Activated CD4-positive, alpha-beta T cell treated with anti-CD3 and anti-CD28 coated beads, Interleukin-2, Interleukin-6, amounts not matched to agents 100 ng/mL and 50 ng/mL, durations not matched to agents 16 hours and 8 hours (primary cell): ENCODE data around the gene DNM3.

ENCODE experiments used
- DNase-seq: peaks from one replicate; pipeline ENCODE4 v3.0.0-alpha.2; 2020

DNM3 gene

DNA sequence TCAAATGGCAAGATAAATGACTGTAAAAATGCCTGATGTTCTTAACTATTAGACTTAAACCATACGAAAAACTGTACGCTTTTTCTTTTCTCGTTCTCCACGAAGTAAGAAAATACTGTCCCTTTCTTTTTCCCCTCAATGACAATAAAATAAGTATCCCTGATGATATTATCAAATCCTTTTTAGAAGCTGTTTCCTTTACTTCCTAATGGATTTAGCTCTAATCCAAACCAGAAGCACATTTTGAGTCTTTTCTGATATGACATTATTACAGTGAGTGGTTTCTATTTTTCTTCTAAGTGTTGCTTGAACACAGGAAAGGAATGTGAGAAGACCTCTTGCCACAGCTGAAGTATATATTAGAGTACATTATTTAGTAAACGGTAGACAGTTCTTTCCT lies 32.4 kb downstream of the DNM3 start:
- DNase-seq: no peak

DNA sequence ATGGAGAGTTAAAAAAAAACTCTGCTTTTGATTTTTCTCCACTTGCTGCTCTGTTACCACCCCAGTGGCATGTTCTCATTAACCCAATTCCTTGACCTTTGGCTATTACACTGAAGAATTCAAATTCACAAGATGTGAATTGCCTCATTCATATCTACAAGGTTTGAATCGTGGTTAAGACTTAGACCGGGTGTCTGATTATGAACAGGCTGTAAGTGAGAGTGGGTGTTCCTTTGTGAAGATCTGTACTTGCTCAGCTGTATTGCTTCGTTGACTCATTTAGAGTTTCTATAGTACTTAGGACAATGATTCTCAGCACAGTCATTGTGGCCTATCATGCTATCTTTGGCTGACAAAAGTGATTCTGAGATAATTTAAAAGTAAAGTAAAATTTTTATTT lies 36.4 kb downstream of the DNM3 start:
- peak; percentile 47 for DNase-seq

DNA sequence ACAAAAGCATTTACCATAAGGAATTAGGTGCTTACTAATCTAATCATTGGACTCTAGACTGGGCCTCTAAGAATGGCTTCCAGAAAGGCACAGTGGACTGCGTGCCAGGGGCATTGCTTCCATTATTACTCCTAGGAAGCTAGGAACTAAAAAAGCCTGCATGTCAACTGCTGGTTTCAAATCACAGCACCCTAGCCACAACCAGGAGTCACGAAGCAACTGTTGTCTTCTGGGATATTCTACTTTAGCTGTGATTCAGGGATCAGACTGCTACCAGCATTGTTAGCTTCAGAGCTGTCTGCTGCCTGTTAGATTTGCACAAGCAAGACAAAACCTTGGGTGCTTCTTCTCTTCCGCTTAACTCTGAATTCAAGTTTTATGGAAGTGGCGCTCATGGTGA lies 38.3 kb downstream of the DNM3 start:
- DNase-seq: no peak

DNA sequence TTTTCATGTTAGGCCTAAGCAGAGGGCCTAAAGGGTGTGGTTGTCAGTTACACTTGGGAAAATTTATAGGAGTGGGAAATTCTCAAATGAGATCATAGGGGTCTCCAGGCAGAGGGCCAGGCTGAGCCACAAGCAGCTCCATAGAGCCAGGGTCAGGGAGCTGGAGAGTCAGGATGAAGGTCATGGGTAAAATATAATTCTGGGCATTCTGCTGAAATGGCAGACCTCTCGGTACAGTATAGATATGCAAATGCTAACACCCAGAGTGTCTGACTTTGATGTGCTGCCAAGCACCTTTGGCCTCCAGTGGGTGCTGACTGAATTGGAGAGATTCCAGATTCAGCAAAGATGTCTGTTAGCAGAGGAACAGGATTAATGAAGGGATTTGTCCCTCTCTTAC lies 40.1 kb downstream of the DNM3 start:
- DNase-seq: no peak

DNA sequence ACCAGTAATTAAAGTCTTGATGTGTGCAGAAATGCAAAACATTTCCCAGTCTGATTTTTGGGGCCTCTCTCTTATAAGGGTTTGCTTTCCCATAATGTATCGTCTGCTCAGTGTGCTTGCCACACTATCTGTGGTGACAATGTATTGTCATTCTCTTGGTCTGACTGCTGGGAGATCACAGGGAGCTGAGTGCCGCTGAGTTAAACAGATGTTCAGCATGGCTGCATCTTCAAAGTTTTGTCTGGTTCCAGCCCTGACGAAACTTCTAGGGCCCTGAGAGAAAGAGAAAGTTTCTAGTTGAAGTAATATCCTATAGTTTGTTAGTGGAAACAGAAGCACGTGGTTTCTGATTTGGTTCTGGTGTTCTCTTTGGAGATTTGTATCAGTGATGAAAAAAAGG lies 42.6 kb downstream of the DNM3 start:
- DNase-seq: peak; percentile 39

DNA sequence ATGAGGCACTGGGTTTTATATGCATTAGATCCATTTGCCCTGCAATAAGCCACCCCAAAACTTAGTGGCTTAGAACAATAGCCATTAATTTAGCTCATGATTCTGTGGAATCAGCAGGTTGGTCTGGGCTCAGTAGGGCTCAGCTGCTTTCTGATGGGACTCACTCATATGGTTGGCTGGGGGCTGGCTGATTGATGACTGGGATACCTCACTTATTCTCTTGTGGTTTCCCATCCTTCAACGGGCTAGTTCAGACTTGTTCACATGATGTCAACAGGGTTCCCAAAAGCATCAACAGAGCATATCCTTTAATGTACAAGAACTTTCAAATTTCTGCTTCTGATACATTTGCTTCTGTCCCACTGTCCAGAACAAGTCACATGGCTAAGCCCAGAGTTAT lies 43.2 kb downstream of the DNM3 start:
- DNase-seq: no peak

DNA sequence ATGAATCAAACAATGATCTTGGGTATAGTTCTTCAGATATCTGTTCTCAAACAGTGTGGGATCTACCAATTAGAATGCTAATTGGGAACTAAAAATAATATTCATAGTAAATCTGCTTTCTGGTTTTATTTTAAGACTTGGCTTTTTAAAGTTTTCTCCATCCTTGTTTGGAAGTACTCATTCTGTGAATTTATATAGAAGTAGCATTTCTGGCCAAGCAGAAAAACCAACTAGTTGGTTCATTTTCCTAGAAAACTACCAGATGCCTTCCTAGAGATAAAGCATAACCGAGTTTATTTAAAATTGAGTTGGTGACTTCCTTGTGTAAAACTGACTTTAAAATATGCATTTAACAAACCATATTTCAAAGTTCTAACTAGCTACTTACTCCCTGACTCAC lies 48.8 kb downstream of the DNM3 start:
- DNase-seq: no peak

DNA sequence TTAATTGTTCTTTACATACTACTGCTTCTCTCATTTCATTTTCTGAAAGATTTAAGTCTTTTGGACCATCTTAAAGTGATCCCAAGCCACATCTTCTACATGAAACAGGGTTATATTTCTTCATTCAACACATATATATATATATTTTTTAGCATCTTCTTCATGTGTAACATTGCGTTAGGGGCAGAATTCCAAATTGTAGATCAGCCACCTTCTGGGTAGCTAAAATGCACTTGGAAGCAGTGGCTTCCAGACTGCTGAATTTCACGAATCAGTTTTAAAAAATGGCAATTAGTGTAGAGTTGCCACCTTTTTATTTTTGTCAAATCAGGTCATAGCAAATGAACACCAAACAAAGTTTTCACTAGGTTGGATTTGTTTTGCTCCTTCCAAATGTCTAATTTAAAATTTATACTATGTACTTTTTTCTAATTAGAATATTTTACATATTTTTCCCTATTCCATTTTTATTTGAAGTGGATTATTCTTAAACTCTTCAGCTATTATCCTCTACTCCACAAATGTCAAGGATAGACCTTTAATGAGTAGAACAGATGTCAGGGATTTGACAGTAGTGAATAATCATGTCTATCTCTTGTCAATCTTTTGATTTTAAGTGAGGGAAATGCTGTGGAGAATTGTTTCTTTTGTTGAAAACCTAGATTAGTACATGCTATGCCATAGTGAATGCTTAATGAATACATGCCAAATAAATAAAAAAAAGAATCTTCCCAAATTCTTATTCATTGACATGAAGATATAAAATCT lies 55.8 kb downstream of the DNM3 start:
- DNase-seq: no peak

DNA sequence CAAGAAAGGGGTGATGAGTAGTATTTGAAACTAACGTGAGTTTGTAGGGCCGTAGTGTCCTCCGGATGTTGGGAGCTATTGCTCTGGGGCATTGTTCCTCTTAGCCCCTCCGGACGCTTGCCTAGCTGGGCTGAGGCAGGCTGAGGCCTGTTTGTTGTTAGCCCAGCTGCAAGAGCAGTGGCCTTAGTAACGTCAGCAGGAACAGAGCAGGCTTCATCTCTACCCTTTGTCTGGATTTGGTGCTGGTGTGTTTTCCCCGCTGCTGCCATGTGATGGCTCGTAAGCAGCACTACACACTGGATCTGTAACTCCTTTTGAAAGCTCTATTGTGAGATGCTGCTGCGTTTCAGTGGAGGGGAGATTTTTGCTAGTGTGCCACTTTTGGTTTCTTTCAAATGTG lies 57.6 kb downstream of the DNM3 start:
- DNase-seq: no peak

DNA sequence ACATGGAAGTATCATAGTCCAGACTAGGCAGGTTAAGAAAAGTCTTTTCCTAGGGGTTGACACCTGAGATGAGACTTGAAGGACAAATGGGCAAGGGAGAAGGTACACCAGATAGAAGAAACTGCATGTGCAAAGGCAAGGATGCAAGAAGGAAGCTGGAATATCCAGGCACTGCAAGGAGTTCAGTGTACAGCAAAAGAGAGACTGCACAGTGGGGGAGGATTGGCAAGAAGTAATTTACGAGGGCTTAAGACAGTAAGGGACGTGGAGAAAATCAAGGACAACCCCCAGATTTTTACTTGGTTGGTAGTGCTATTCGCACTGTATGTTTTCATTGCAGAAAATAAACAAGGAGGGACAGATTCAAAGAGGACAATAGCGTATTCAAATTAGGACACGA lies 58.5 kb downstream of the DNM3 start:
- no peak for DNase-seq

DNA sequence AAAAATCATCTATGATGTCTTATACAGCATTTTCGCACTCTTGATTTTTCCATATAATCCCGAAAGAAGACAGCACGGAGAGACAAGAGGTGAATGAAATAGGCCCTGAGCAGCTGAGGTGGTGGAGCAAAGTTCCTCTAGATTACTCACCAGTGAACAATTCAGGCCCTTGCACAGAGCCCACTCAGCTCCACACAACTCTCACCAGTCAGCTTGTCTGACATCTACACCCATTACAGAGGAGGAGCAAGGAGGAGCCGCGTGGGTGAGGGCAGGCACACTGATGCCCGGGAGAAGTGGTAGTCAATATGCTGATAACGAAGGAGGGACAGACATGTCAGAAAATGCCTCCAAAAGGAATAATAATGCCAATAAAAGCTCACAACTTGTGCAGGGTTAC lies 59.9 kb downstream of the DNM3 start:
- no peak for DNase-seq

DNA sequence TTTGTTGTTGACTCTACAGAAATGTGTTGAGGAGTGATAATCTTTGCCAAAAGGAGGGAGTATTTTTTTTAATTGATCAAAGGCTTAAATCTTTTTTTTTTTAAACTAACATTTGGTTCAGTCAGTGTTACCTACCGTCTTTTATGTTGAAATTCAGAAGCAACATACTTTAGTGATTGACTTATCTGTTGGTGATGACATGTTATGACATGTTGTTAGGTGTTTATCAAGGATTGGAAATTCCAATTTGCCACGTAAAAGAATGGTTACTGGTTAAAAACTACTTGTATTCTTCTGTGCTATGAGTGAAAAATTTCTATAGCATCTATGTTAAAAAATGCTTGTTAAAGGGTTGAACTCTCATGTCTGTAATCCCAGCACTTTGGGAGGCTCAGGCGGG lies 61.2 kb downstream of the DNM3 start:
- DNase-seq: no peak

DNA sequence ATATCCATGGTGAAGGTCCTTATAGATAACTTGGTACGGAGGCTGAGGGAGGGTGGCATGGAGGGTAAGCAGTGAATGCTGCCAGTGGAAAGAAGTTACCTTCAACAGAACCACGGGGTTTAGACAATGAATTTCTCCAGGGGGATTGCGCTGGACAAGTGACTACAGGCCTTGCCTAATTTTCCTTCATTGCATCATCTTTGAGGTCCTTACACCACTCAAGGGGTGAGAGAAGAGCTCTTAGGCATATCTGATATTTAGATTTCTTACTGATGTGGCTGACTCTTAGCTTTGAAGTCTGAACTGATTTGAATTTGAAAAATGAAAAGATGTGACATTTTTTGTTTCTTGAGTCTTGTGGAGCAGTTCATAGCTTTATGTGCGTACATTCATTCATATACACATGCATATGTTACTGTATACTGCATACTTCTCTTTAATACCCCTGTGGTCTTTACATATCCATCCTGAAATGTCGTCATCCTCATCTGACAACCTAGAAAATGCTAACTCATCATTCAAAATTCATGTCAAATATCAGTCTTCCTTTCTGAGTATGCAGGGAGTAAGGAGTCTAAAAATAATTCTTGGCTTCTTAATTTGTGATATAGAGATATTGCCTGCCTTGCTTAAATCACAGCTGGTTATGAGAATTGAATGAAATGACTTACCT lies 63.6 kb downstream of the DNM3 start:
- no peak for DNase-seq

DNA sequence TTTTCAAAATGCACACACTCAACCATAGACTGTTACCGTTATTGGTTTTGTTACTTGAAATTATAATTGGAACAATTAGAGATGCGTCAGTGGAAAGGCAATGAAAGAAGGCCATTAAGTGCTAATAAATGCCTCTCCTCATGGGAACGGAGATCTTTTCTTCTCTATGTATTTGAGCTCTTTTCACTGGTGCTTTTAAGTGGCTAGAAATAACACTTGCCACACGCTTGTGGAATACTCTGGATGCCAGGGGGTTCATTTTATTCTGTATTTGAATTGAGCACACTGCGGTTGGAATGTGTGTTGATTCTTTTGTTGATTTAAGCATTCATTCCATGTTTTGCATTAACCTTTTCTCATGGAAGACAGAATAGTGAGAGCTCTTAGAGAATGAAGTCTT lies 68.4 kb downstream of the DNM3 start:
- DNase-seq: no peak

DNA sequence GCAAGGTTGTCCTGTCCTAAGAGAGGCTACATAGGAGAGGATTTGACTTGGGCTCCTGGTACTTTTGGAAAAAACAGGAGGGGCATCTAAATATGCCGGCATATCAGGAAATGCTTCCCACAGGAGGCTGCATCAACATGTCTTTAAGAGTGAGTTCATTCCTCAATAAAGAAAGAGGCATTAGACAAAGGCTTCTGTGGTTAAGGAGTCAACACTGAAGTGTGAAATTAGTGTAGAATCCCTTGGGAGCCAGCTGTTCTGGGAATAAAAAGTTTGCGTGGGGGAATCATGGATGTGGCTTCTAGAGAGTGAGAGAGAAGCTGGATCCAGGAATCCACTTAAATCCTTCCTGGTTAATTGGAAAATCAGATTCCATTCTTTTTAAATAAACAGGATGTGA lies 69.5 kb downstream of the DNM3 start:
- no peak for DNase-seq

DNA sequence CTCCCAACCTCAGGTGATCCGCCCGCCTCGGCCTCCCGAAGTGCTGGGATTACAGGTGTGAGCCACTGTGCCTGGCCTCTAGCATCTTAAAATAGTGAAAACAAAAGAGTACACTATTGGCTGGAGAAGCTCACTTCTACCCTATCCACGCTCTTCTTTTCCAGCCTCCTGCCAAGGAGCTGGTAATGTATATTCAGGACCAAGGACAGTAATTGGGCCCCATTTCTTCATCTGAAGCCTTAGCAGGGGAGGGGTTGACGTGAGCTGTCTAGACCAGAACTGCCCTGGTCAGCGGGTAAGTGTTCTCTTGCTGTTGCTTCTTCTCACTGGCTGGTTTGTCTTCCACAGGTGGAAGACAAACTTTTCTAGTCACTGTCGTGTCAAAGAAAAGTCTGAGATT lies 70.2 kb downstream of the DNM3 start:
- no peak for DNase-seq

DNA sequence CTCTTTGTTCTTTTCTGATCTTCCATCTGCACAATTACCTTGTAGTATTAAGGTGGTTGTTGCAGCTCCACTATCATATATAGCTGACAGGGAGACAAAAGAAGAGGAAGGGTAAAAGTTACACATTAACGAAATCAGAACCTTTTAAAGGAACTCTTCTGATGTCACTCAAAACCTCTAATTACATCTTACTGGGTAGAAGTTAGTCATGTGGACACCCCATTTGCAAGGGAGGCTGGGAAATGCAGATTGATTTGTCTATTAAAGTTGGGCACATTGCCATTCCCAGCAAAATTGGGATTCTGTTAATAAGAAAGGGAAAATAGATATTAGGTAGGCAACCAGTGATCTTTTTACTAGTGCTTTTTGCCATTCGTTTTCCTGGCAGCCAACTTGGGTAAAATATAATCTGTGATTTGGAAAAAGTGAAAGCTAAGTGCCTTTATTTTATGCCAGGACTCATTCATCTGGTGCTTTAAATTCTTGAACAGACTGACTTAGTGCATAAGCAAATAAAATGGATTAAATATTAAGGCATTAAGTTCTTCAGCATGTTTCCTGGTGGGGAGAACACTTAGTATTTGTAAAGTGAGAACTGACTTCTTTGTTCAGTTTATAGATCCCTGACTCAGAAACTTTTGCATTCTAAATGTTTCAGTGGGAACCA lies 71.3 kb downstream of the DNM3 start:
- DNase-seq: no peak

DNA sequence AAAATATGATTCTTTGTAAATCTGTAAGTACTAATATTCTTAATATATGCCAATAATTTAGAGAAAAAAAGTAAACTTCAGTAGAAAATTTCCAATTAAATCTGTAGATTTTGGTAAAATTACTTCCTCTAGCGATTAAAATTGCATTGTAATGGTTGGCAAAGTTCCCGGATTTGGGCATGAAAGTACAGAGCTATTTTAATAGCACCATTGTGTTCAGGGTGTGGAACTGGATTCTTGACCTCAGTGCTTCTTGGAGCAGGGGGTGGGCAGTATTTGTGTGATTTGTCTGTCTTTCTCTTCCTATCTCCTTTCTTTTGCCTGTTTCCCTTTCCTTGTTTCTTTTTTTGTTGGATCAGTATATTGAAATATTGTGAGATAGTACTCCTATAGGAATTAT lies 72.1 kb downstream of the DNM3 start:
- DNase-seq: no peak

DNA sequence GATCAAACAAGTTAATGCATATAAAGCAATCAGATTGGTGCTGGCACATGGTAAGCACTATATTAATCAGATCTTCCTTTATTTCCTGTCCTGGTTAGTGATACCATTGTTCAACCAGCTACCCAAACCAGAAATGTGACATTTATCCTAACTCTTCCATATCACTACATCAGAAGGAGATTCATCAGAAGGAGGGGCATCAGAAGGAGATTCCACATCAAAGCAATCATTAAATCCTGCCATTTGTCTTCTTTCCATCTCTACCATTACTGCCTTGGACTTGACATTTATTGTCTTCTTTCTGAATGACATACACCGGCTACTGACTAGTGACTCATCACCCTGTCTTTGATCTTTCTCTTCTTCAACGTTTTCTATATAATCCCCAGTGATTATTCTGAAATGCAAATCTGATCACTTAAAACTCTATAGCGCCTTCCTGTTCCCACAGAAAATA lies 75.0 kb downstream of the DNM3 start:
- no peak for DNase-seq

DNA sequence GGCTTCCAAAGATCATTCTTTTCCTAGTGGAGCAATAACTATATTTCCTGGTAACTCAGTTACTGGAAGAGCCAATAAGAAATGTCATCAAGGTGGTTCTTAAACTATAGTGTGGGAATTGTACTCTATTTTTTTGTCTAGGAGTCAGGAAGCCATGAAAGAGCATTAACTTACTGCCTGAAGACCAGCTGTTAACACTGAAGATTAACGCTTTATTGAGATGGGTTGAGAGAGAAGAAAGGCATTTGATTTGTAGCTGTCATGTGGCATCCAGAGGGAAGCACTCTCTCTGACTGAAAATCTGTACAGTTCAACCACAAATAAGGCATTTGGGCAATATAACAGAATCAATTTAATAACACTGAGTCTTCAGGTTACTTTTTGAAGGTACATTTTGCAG lies 76.0 kb downstream of the DNM3 start:
- no peak for DNase-seq

DNA sequence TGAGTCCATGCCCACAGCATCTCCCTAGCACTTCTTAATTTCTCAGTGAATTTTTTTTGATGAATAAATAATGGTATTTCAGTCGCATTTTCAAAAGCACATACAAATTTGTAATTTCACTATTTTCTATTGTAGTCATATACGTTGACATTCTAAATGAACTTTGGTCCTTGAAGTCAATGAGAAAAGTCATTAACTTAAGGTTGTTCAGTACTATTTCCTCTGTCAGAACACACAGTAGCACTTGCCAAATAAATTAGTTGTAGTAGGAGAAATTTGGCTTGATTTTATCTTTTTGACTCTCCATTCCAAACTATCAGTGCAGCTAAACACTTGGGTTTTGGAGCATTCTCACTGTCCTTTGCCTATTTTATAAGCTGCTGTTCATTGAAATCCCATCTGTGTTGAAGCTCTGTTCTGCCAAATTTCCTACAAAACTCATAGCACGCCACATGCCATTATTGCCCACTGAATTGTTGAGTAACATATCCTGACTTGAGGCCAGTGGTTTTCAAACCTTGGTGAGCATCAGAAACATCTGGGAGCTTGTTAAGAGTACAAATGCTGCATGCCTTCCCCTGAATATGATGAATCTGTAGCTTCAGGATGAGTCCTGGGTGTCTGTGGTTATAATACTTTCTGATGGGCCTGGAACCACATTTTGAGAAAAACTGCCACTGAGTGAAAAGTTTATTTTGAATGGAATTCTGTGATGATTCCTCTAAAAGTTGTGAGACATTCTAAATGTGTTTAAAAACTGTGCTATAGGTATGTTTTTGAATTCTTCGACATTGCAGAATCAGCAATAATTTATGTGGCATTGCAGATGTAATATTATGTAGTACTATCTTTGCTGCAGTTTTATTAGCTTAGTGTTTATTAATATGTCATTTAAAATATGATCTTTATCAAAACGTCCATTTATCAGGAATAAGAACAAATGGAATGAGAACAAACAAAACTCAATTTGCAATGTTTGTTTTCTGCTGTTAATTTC lies 78.9 kb downstream of the DNM3 start:
- DNase-seq: no peak

DNA sequence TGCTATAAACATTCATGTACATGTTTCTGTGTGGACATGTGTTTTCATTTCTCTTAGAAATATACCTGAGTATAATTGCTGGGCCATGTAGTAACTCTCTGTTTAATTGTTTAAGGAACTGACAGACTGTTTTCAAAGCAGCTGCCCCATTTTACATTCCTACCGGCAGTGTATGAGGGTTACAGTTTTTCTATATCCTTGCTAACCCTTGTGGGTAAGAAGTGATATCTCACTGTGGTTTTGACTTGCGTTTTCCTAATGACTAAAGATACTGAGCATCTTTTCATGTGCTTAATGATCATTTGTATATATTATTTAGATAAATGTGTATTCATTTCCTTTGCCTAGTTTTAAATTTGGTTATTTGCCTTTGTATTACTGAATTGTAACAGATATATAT lies 81.7 kb downstream of the DNM3 start:
- DNase-seq: peak; percentile 42

DNA sequence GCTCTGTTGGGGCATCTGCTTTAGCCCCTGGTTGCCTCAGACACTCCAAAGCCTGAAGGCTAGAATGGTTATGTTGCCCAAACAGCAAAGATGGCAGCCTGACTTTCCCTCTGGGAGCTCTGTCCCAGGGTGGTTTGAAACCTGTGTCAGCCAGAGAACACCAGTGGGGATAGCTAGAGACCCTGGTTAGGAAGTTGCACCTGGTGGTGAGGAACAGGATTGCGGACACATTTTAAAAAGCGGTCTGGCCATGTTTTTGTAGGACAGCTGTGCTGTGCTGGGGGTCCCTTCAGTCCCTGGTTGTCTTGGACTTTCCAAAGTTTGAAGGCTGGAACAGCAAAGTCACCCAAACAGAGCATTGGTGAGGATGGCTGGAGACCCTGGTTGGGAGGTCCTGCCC lies 87.8 kb downstream of the DNM3 start:
- DNase-seq: no peak
